Neural progenitor cell (in vitro differentiated cells): ENCODE measurements around the gene UGGT2. TPM values are rescaled to one million over a fixed set of nuclear protein-coding genes. Genes with fewer than 3 reads are reported as not detected.

Experiments
- DNase-seq: peaks from one replicate; pipeline ENCODE4 v3.0.0-alpha.2; 2016; ENCODE audit warnings: low spot score
- H2AFZ ChIP-seq: fragments of 200-600 bp; sonication (generic); replicated peaks from 2 replicates; pipeline ENCODE4 v1.6.1; 2016; ENCODE audit warnings: antibody characterized with exemption
- H3F3A ChIP-seq: fragments of 200-600 bp; sonication (generic); 2 replicates; pipeline ENCODE4 v1.6.1; 2016; ENCODE audit warnings: antibody characterized with exemption, low read depth
- H3K27ac ChIP-seq: fragments of 200-600 bp; sonication (generic); 2 replicates; pipeline ENCODE4 v1.5.1; 2016; ENCODE audit warnings: mild to moderate bottlenecking
- H3K27me3 ChIP-seq: fragments of 200-600 bp; sonication (generic); 2 replicates; pipeline ENCODE4 v1.6.1; 2016; ENCODE audit warnings: mild to moderate bottlenecking, moderate library complexity
- H3K36me3 ChIP-seq: fragments of 200-600 bp; sonication (generic); 2 replicates; pipeline ENCODE4 v1.5.1; 2016
- H3K4me1 ChIP-seq: fragments of 200-600 bp; sonication (generic); 2 replicates; pipeline ENCODE4 v1.6.1; 2016; ENCODE audit warnings: mixed run types
- H3K4me2 ChIP-seq: fragments of 200-600 bp; sonication (generic); 2 replicates; pipeline ENCODE4 v1.6.1; 2016
- H3K4me3 ChIP-seq: fragments of 200-600 bp; sonication (generic); 2 replicates; pipeline ENCODE4 v1.5.1; 2016
- H3K79me2 ChIP-seq: fragments of 200-600 bp; sonication (generic); 2 replicates; pipeline ENCODE4 v1.6.1; 2016; ENCODE audit warnings: low read depth
- H3K9ac ChIP-seq: fragments of 200-600 bp; sonication (generic); 2 replicates; pipeline ENCODE4 v1.6.1; 2016
- H3K9me3 ChIP-seq: fragments of 200-600 bp; sonication (generic); 2 replicates; pipeline ENCODE4 v1.5.1; 2016; ENCODE audit warnings: low read depth
- H4K20me1 ChIP-seq: fragments of 200-600 bp; sonication (generic); 2 replicates; pipeline ENCODE4 v1.6.1; 2016; ENCODE audit warnings: low read depth
- H3K27ac Mint-ChIP-seq: 3 replicates; pipeline ENCODE4 v1.8.0; 2021; ENCODE audit warnings: mixed read lengths
- H3K27me3 Mint-ChIP-seq: 2 replicates; pipeline ENCODE4 v1.8.0; 2022; ENCODE audit warnings: low read depth, mild to moderate bottlenecking, inconsistent platforms, moderate library complexity, mixed read lengths; ENCODE audit not compliant: insufficient read depth
- H3K36me3 Mint-ChIP-seq: 3 replicates; pipeline ENCODE4 v1.8.0; 2021; ENCODE audit warnings: mixed read lengths
- H3K4me1 Mint-ChIP-seq: 3 replicates; pipeline ENCODE4 v1.8.0; 2021; ENCODE audit warnings: mixed read lengths
- H3K4me3 Mint-ChIP-seq: 3 replicates; pipeline ENCODE4 v1.8.0; 2021; ENCODE audit warnings: mild to moderate bottlenecking, moderate library complexity, mixed read lengths
- H3K9me3 Mint-ChIP-seq: 3 replicates; pipeline ENCODE4 v1.8.0; 2020; ENCODE audit warnings: mixed read lengths
- EZH2 ChIP-seq: fragments of 200-600 bp; sonication (generic); IDR thresholded peaks from 2 replicates; pipeline ENCODE4 v1.6.1; 2017; ENCODE audit warnings: antibody characterized with exemption, mild to moderate bottlenecking, moderate library complexity
- EZH2phosphoT487 ChIP-seq: fragments of 200-600 bp; sonication (generic); IDR thresholded peaks from 2 replicates; pipeline ENCODE4 v1.6.1; 2017; ENCODE audit warnings: antibody characterized with exemption
- total RNA-seq: library from RNA; depleted of rRNA; stranded (reverse); fragments of >200 nt; gene quantifications from 2 replicates; pipeline ENCODE4 v1.2.3, GENCODE V29; 2015; ENCODE audit warnings: low replicate concordance
- TF ChIP-seq, protein P1 (sequence below): fragments of 200-600 bp; sonication (generic); IDR thresholded peaks from 2 replicates; pipeline ENCODE4 v1.5.1; 2017; ENCODE audit warnings: antibody characterized with exemption, mild to moderate bottlenecking

Gene UGGT2
- total RNA-seq, 1 donor from 2014 or later: 70.4 TPM

DNA sequence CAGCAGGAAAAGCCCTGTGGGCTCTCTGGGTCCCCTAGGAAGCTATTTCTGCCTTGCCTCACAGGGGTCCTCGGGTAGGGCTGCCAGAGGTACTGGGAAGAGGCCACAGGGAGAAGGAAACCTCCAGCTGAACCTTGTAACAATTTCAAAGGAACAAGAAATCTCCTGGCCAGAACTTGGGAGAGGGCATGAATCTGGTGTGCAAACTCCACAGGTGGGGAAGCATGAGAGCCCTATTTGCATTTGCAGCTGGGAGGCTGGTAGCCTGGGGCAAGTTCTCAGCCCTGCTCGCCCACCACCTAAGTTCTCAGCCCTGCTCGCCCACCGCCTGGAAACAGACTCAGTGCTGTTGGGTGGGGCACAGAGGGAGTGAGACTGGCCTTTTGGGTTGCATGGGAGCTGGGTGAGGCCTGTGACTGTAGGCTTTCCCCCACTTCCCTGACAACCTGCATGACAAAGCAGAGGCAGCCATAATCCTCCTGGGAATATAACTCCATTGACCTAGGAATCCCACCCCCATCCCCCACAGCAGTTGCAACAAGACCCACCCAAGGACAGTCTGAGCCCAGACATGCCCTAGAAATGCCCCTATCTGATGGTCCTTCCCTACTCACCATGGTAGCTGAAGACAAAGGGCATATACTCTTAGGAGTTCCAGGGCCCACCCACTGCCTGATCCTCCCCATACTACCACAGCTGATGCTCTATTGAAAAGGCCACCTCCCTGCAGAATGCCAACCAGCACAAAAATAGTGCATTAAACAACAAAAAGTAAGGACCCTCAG, 11.7 kb downstream of the UGGT2 start:
- H3K4me3 Mint-ChIP-seq: no peak overlapping the region
- no peaks in the 10 kb centered on the region for H3K4me1 Mint-ChIP-seq
- H3K4me2 ChIP-seq: no peak overlapping the region
- H3K36me3 ChIP-seq: no peaks in the 10 kb centered on the region
- no peaks in the 10 kb centered on the region for H3K4me1 ChIP-seq
- peaks cover 62% of the 10 kb centered on the region for H3K36me3 Mint-ChIP-seq
- peaks cover 100% of the 10 kb centered on the region for H3K79me2 ChIP-seq
- no peak for DNase-seq
- H3K9ac ChIP-seq: no peak overlapping the region
- H2AFZ ChIP-seq: no peak overlapping the region
- no peak overlapping the region for H3K4me3 ChIP-seq
- H3K9me3 Mint-ChIP-seq: peaks cover 61% of the 10 kb centered on the region
- no peaks in the 10 kb centered on the region for H3K27me3 Mint-ChIP-seq
- no peaks in the 10 kb centered on the region for H4K20me1 ChIP-seq
- no peaks in the 10 kb centered on the region for H3K27me3 ChIP-seq
- no peaks in the 10 kb centered on the region for H3F3A ChIP-seq
- TF ChIP-seq EZH2phosphoT487 (no peak), EZH2 (no peak)
- TF ChIP-seq, protein P1, sequence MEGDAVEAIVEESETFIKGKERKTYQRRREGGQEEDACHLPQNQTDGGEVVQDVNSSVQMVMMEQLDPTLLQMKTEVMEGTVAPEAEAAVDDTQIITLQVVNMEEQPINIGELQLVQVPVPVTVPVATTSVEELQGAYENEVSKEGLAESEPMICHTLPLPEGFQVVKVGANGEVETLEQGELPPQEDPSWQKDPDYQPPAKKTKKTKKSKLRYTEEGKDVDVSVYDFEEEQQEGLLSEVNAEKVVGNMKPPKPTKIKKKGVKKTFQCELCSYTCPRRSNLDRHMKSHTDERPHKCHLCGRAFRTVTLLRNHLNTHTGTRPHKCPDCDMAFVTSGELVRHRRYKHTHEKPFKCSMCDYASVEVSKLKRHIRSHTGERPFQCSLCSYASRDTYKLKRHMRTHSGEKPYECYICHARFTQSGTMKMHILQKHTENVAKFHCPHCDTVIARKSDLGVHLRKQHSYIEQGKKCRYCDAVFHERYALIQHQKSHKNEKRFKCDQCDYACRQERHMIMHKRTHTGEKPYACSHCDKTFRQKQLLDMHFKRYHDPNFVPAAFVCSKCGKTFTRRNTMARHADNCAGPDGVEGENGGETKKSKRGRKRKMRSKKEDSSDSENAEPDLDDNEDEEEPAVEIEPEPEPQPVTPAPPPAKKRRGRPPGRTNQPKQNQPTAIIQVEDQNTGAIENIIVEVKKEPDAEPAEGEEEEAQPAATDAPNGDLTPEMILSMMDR: no peak
- H3K27ac ChIP-seq: no peak overlapping the region
- peaks cover 8% of the 10 kb centered on the region for H3K9me3 ChIP-seq
- H3K27ac Mint-ChIP-seq: no peak overlapping the region

DNA sequence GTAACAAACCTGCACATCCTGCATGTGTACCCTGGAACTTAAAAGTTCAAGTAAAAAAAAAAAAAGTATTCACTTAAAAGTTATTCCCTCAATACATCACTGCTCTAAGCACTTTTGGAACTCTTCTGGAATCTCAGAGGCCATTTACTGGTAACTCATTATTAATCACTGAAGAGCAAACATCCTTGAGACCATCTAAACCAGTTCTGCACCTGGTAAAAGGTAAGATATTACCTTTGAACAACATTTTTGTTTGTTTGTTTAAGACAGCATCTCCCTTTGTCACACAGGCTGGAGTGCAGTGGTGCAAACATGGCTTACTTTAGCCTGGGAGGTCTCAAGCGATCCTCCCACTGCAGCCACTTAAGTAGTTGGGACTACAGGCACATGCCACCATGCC, 16.7 kb downstream of the UGGT2 start:
- Mint-ChIP-seq H3K27ac (no peak overlapping the region), H3K36me3 (peaks cover 31% of the 10 kb centered on the region), H3K9me3 (peaks cover 16% of the 10 kb centered on the region), H3K4me3 (no peak overlapping the region), H3K27me3 (no peaks in the 10 kb centered on the region), H3K4me1 (no peaks in the 10 kb centered on the region)
- peaks cover 6% of the 10 kb centered on the region for H4K20me1 ChIP-seq
- H3K4me2 ChIP-seq: no peak overlapping the region
- no peak overlapping the region for H3K9ac ChIP-seq
- no peak overlapping the region for H3K4me3 ChIP-seq
- H3K36me3 ChIP-seq: no peaks in the 10 kb centered on the region
- no peak overlapping the region for H2AFZ ChIP-seq
- peaks cover 98% of the 10 kb centered on the region for H3K79me2 ChIP-seq
- H3F3A ChIP-seq: no peaks in the 10 kb centered on the region
- DNase-seq: no peak
- H3K4me1 ChIP-seq: no peaks in the 10 kb centered on the region
- no peaks in the 10 kb centered on the region for H3K9me3 ChIP-seq
- H3K27me3 ChIP-seq: no peaks in the 10 kb centered on the region
- H3K27ac ChIP-seq: no peak overlapping the region
- TF ChIP-seq EZH2phosphoT487 (no peak), EZH2 (no peak)
- TF ChIP-seq, protein P1: no peak

DNA sequence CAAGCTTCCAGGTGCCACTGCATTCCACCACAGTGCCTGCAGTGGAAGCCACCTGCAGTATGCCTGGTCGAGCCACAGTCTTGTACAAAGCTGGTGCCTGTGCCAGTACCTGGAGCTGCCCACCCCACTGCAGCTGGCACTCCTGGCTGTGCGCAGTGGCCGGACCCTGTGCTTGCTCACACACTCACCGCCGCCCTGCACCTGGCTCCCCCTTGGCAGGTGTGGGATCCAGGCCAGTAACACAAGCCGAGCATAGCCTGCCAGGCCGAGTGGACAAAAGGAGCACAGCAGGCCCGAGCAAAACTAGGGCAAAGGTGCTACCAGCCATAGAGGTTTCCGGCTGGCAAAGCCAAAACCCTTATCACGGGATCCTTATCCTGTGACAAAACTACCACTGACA, 18.5 kb downstream of the UGGT2 start:
- Histone ChIP-seq H3F3A (no peaks in the 10 kb centered on the region), H3K9me3 (no peaks in the 10 kb centered on the region), H3K4me1 (no peaks in the 10 kb centered on the region), H3K9ac (no peak overlapping the region), H3K36me3 (no peaks in the 10 kb centered on the region), H3K4me2 (no peak overlapping the region), H4K20me1 (peaks cover 6% of the 10 kb centered on the region), H3K27me3 (no peaks in the 10 kb centered on the region), H3K4me3 (no peak overlapping the region), H3K79me2 (peaks cover 82% of the 10 kb centered on the region), H3K27ac (no peak overlapping the region), H2AFZ (no peak overlapping the region)
- H3K9me3 Mint-ChIP-seq: peaks cover 10% of the 10 kb centered on the region
- TF ChIP-seq EZH2 (no peak), EZH2phosphoT487 (no peak)
- TF ChIP-seq, protein P1: no peak
- H3K27ac Mint-ChIP-seq: no peak overlapping the region
- no peak for DNase-seq
- no peaks in the 10 kb centered on the region for H3K4me1 Mint-ChIP-seq
- no peaks in the 10 kb centered on the region for H3K27me3 Mint-ChIP-seq
- H3K36me3 Mint-ChIP-seq: peaks cover 24% of the 10 kb centered on the region
- no peak overlapping the region for H3K4me3 Mint-ChIP-seq
